Measurements from ENCODE around the gene CPLANE1.

DNA sequence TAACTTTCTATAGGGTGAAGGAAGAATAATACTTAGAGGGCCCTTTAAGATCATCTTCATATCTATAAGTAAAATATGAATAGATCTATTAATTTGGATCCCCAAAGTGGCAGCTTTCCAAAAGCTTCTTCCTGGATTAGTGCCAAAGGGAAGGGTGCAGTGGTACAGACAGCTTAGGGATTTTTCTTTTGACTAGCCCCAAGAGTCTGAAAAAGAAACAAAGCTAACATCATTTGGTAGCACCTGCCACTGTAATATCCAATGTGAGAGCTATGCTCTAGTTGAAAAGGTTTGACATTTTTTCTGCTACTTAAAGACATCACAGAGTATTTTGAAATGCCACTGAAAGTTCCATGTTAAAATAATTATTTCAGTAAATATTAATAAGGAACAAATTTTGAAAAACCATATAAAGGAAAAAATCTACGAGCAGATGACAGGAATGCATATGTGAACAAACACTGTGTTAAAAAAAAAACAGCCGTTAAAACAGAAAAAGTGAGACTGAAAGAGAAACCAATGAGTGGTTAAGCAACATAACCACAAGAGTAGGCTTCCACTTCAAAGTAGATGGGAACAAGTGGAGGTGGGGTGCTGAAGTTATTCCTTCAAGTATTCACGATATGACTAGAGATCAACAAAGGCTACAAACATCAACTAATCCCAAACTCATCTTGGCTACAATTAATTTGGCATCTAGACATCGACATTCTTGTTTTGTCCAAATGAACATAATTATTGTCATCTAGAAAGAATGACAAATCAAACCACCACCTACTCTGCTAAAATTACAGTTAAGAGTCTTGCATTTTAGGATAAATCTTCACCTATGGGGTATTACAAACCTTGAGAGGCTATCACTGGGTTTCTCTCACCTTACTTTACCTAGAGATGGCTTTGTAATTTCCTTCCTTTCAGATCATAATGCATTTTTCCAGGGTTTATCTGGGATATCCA is 137.5 kb downstream of the CPLANE1 start:
- TF ChIP-seq, protein P1, sequence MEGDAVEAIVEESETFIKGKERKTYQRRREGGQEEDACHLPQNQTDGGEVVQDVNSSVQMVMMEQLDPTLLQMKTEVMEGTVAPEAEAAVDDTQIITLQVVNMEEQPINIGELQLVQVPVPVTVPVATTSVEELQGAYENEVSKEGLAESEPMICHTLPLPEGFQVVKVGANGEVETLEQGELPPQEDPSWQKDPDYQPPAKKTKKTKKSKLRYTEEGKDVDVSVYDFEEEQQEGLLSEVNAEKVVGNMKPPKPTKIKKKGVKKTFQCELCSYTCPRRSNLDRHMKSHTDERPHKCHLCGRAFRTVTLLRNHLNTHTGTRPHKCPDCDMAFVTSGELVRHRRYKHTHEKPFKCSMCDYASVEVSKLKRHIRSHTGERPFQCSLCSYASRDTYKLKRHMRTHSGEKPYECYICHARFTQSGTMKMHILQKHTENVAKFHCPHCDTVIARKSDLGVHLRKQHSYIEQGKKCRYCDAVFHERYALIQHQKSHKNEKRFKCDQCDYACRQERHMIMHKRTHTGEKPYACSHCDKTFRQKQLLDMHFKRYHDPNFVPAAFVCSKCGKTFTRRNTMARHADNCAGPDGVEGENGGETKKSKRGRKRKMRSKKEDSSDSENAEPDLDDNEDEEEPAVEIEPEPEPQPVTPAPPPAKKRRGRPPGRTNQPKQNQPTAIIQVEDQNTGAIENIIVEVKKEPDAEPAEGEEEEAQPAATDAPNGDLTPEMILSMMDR (conservative IDR thresholded peaks at IDR 0.05 in 1 of 2, IDR thresholded peaks at IDR 0.05 in 1 of 2; ENCODE audit: low read depth in 1 of 2, low read length in 2 of 2), result no peak
- no peak for TF ChIP-seq EZH2 (IDR thresholded peaks at IDR 0.05; ENCODE audit: low read length, missing control alignments)

Measured in fibroblast of lung (primary cell).